ENCODE results near the gene TRIM34. TPM values are rescaled to one million over a fixed set of nuclear protein-coding genes. Genes with fewer than 3 reads are reported as not detected.

TRIM34 gene
- total and polyA plus RNA-seq, 2 experiments from 2014 or later: 2.4 TPM

GRCh38 chr11:5663511-5663910 lies 38.7 kb downstream of the TRIM34 start:
- no peaks in the 10 kb centered on the region for H3K9me3 ChIP-seq (ENCODE audit: low read depth)
- H3K27ac ChIP-seq: no peak overlapping the region
- H3K36me3 ChIP-seq: peaks cover 7% of the 10 kb centered on the region
- no peak overlapping the region for H3K4me3 ChIP-seq
- no peak for TF ChIP-seq CTCF (IDR thresholded peaks at IDR 0.05; ENCODE audit: low read depth, low read length)
- H3K27me3 ChIP-seq: no peaks in the 10 kb centered on the region
- H3K4me1 ChIP-seq (ENCODE audit: low read depth): peaks cover 19% of the 10 kb centered on the region
- DNase-seq (ENCODE audit: low read depth in 1 of 2, low spot score in 1 of 2): no peak

GRCh38 chr11:5665051-5665570 lies 40.3 kb downstream of the TRIM34 start:
- no peak for TF ChIP-seq CTCF (IDR thresholded peaks at IDR 0.05; ENCODE audit: low read depth, low read length)
- no peak for DNase-seq (ENCODE audit: low read depth in 1 of 2, low spot score in 1 of 2)
- Histone ChIP-seq H3K36me3 (peaks cover 10% of the 10 kb centered on the region), H3K27me3 (no peaks in the 10 kb centered on the region), H3K27ac (no peak overlapping the region), H3K9me3 (ENCODE audit: low read depth) (no peaks in the 10 kb centered on the region), H3K4me1 (ENCODE audit: low read depth) (peaks cover 19% of the 10 kb centered on the region), H3K4me3 (no peak overlapping the region)

- DNase-seq (ENCODE audit: low read depth in 1 of 2, low spot score in 1 of 2): peak in 1 of 2 donors; percentile 14
- no peak for TF ChIP-seq CTCF (IDR thresholded peaks at IDR 0.05; ENCODE audit: low read depth, low read length)
- Histone ChIP-seq H3K9me3 (ENCODE audit: low read depth) (no peaks in the 10 kb centered on the region), H3K4me1 (ENCODE audit: low read depth) (peaks cover 19% of the 10 kb centered on the region), H3K27ac (peak overlapping the region; percentile 74), H3K27me3 (no peaks in the 10 kb centered on the region), H3K36me3 (peaks cover 10% of the 10 kb centered on the region), H3K4me3 (no peak overlapping the region)
Measured at GRCh38 chr11:5665746-5666401, 41.1 kb downstream of the TRIM34 start.

- Histone ChIP-seq H3K27ac (peak overlapping the region; percentile 74), H3K4me3 (no peak overlapping the region), H3K36me3 (peaks cover 10% of the 10 kb centered on the region), H3K4me1 (ENCODE audit: low read depth) (peaks cover 19% of the 10 kb centered on the region), H3K9me3 (ENCODE audit: low read depth) (no peaks in the 10 kb centered on the region), H3K27me3 (no peaks in the 10 kb centered on the region)
- TF ChIP-seq CTCF (IDR thresholded peaks at IDR 0.05; ENCODE audit: low read depth, low read length): no peak
- DNase-seq (ENCODE audit: low read depth in 1 of 2, low spot score in 1 of 2): no peak
Measured at GRCh38 chr11:5666402-5666793, 41.6 kb downstream of the TRIM34 start.

- peaks cover 3% of the 10 kb centered on the region for H3K36me3 ChIP-seq
- no peak for DNase-seq (ENCODE audit: low read depth in 1 of 2, low spot score in 1 of 2)
- H3K9me3 ChIP-seq (ENCODE audit: low read depth): no peaks in the 10 kb centered on the region
- TF ChIP-seq CTCF (IDR thresholded peaks at IDR 0.05; ENCODE audit: low read depth, low read length): no peak
- no peaks in the 10 kb centered on the region for H3K27me3 ChIP-seq
- H3K27ac ChIP-seq: no peak overlapping the region
- H3K4me3 ChIP-seq: no peak overlapping the region
- H3K4me1 ChIP-seq (ENCODE audit: low read depth): no peaks in the 10 kb centered on the region
Measured at GRCh38 chr11:5671831-5672230, 47.0 kb downstream of the TRIM34 start.
